Sigmoid colon (tissue), 7 donors: ENCODE measurements around the gene LIMD2. TPM values are rescaled to one million over a fixed set of nuclear protein-coding genes. Genes with fewer than 3 reads are reported as not detected.

Experiments
- DNase-seq: peaks from one replicate; pipeline ENCODE4 v3.0.0-alpha.2; 2019
- H3K27ac ChIP-seq, 4 donors: fragments of 200-600 bp; sonication (generic); one replicate each; pipeline ENCODE4 v1.5.1; 2016 to 2019; ENCODE audit warnings: mild to moderate bottlenecking in 1 of 4
- H3K27me3 ChIP-seq, 3 donors: fragments of 200-600 bp; sonication (generic); one replicate each; pipeline ENCODE4 v1.5.1; 2019; ENCODE audit warnings: mild to moderate bottlenecking in 1 of 3
- H3K36me3 ChIP-seq, 4 donors: fragments of 200-600 bp; sonication (generic); one replicate each; pipeline ENCODE4 v1.5.1; 2016 to 2019
- H3K4me1 ChIP-seq, 4 donors: fragments of 200-600 bp; sonication (generic); one replicate each; pipeline ENCODE4 v1.5.1; 2017 to 2019
- H3K4me3 ChIP-seq, 4 donors: fragments of 200-600 bp; sonication (generic); one replicate each; pipeline ENCODE4 v1.5.1; 2017 to 2019; ENCODE audit warnings: mild to moderate bottlenecking in 2 of 4, moderate library complexity in 1 of 4
- H3K9me3 ChIP-seq, 4 donors: fragments of 200-600 bp in 3 of 4; sonication (generic) in 3 of 4; one replicate each; pipeline versions ENCODE4 v1.5.1 to v1.6.1; 2013 to 2019
- EP300 ChIP-seq, 4 donors: sonication (generic); formaldehyde crosslinking; IDR thresholded peaks; one replicate each; pipeline ENCODE4 v1.6.1; 2017; ENCODE audit warnings: antibody characterized with exemption in 4 of 4
- POLR2A ChIP-seq, 2 donors: fragments of 450-650 bp; IDR thresholded peaks; one replicate each; pipeline ENCODE4 v1.6.1; 2016; ENCODE audit warnings: antibody characterized with exemption in 2 of 2, mild to moderate bottlenecking in 2 of 2, moderate library complexity in 2 of 2
- POLR2AphosphoS5 ChIP-seq, 4 donors: sonication (generic); formaldehyde crosslinking; IDR thresholded peaks; one replicate each; pipeline ENCODE4 v1.6.1; 2017; ENCODE audit warnings: antibody characterized with exemption in 4 of 4
- WGBS, 2 donors: extraction: QIAGEN DNeasy Blood & Tissue Kit; methylation state at CpG; one replicate each; pipeline ENCODE4 v1.1.7; 2013; 5-methylcytosine and 5-hydroxymethylcytosine counted together
- intact Hi-C: fragments of 100-400 bp; cut with DNase I; formaldehyde crosslinking; loops from one replicate; pipeline ENCODE4 v1.15.1; 2023
- polyA plus RNA-seq, 3 donors: library from polyadenylated mRNA; stranded (reverse); fragments of 200-250 nt; gene quantifications; one replicate each; pipeline ENCODE4 v1.2.3, GENCODE V29; 2013
- total RNA-seq, 4 donors: library from RNA; depleted of rRNA; stranded (reverse); fragments of >200 nt; gene quantifications; one replicate each; pipeline ENCODE4 v1.1.0, GENCODE V29; 2016
- TF ChIP-seq, protein P1 (sequence below), 4 experiments: fragments of 450-650 bp in 3 of 4; fragments of 200-600 bp in 1 of 4; IDR thresholded peaks; one replicate each; pipeline ENCODE4 v1.5.1; 2016 to 2019; ENCODE audit warnings: antibody characterized with exemption in 4 of 4, mild to moderate bottlenecking in 3 of 4, moderate library complexity in 2 of 4
- donor health status: healthy with polysubstance abuse.
- donor health status: Bipolar disorder and iron deficiency.
- donor health status: healthy.

LIMD2 gene
- total and polyA plus RNA-seq, 7 donors = 3.0 to 119 (median 7.5) TPM

DNA sequence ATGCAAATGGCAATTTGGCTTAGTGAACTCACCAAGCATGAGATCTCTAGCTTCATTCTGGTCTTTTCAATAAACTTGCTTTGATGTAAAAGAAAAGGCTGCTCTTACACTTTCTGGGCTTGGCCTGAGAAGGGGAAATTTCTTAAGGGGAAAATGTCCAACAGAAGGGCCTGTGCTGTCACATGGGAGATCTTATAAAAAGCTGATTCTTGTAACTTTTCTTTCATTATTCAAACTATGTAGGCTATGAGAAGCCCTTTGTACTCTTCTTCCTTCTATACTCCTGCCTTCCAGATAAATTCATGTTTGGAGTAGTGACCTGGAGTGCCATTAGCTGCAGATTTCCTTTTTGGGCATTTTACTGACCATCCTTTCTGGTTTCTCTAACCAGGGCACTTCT, 16.9 kb downstream of the LIMD2 start:
- H3K9me3 ChIP-seq = no peaks in the 10 kb centered on the region
- H3K4me1 ChIP-seq = peaks cover 0 to 66% (median 49%) of the 10 kb centered on the region in 4 donors
- H3K36me3 ChIP-seq = peaks cover 0 to 33% (median 12%) of the 10 kb centered on the region in 4 donors
- H3K27me3 ChIP-seq = no peaks in the 10 kb centered on the region
- no peak for DNase-seq
- peak overlapping the region in 3 of 4 donors; percentile 32 to 58 (median 43) for H3K27ac ChIP-seq
- H3K4me3 ChIP-seq = no peak overlapping the region
- intact Hi-C loops = no loop called here
- TF ChIP-seq POLR2AphosphoS5 (IDR thresholded peaks at IDR 0.05) (no peak), POLR2A (IDR thresholded peaks at IDR 0.05) (no peak), EP300 (IDR thresholded peaks at IDR 0.05) (no peak)
- TF ChIP-seq, protein P1, sequence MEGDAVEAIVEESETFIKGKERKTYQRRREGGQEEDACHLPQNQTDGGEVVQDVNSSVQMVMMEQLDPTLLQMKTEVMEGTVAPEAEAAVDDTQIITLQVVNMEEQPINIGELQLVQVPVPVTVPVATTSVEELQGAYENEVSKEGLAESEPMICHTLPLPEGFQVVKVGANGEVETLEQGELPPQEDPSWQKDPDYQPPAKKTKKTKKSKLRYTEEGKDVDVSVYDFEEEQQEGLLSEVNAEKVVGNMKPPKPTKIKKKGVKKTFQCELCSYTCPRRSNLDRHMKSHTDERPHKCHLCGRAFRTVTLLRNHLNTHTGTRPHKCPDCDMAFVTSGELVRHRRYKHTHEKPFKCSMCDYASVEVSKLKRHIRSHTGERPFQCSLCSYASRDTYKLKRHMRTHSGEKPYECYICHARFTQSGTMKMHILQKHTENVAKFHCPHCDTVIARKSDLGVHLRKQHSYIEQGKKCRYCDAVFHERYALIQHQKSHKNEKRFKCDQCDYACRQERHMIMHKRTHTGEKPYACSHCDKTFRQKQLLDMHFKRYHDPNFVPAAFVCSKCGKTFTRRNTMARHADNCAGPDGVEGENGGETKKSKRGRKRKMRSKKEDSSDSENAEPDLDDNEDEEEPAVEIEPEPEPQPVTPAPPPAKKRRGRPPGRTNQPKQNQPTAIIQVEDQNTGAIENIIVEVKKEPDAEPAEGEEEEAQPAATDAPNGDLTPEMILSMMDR (IDR thresholded peaks at IDR 0.05) = no peak

DNA sequence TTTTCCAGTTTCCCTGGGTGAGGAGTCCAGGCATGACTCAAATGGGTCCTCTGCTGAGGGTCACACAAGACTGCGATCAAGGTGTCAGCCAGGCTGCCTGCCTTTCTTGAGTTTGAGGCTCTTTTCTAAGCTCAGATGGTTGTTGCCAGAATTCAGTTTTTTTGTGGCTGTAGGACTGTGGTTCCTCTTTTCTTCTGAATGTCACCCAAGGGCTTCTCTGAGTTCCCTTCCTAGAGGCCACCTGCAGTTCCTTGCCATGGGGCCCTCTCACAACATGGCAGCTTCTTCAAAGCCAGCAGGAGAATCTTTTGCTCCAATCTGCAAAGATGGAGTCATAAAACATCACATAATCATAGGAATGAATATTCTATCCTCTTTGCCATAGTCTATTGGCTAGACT, 17.5 kb downstream of the LIMD2 start:
- H3K4me1 ChIP-seq = peaks cover 0 to 69% (median 49%) of the 10 kb centered on the region in 4 donors
- no peak overlapping the region for H3K4me3 ChIP-seq
- H3K9me3 ChIP-seq = no peaks in the 10 kb centered on the region
- TF ChIP-seq POLR2AphosphoS5 (IDR thresholded peaks at IDR 0.05) = no peak
- TF ChIP-seq EP300 (IDR thresholded peaks at IDR 0.05) = no peak
- TF ChIP-seq, protein P1 (IDR thresholded peaks at IDR 0.05) = no peak
- no peak for TF ChIP-seq POLR2A (IDR thresholded peaks at IDR 0.05)
- H3K36me3 ChIP-seq = peaks cover 0 to 33% (median 12%) of the 10 kb centered on the region in 4 donors
- intact Hi-C loops = no loop called here
- 97 to 100% methylated on average over 1 of the region's 1 CpG for WGBS, 2 donors
- no peak for DNase-seq
- H3K27me3 ChIP-seq = no peaks in the 10 kb centered on the region
- peak overlapping the region in 2 of 4 donors; percentile 43 to 58 for H3K27ac ChIP-seq

DNA sequence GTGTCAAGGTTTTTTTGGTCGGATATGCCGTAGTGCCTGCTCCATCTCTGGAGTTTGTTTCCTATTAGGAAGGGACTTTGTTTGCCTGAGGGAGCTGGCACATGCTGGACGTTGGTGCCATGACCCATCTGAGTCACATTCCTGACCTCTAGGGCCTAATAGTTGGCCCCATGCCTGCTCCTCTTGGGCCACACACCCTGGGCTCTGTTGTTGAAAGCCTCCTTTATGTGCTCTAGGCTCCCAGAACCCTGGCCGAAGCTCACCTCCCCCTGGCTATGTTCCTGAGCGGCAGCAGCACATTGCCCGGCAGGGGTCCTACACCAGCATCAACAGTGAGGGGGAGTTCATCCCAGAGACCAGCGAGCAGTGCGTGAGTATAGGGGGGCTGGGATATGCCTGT, 18.4 kb downstream of the LIMD2 start:
- TF ChIP-seq EP300 (IDR thresholded peaks at IDR 0.05) (no peak), POLR2AphosphoS5 (IDR thresholded peaks at IDR 0.05) (peak in 3 of 4 donors; percentile 6 to 39 (median 38))
- intact Hi-C loops = no loop called here
- peak overlapping the region in 3 of 4 donors; percentile 43 to 58 (median 45) for H3K27ac ChIP-seq
- DNase-seq = no peak
- no peaks in the 10 kb centered on the region for H3K27me3 ChIP-seq
- 88 to 91% methylated on average over 8 of the region's 8 CpGs for WGBS, 2 donors
- H3K4me1 ChIP-seq = peaks cover 0 to 75% (median 52%) of the 10 kb centered on the region in 4 donors
- H3K36me3 ChIP-seq = peaks cover 0 to 38% (median 12%) of the 10 kb centered on the region in 4 donors
- no peak overlapping the region for H3K4me3 ChIP-seq
- H3K9me3 ChIP-seq = no peaks in the 10 kb centered on the region

DNA sequence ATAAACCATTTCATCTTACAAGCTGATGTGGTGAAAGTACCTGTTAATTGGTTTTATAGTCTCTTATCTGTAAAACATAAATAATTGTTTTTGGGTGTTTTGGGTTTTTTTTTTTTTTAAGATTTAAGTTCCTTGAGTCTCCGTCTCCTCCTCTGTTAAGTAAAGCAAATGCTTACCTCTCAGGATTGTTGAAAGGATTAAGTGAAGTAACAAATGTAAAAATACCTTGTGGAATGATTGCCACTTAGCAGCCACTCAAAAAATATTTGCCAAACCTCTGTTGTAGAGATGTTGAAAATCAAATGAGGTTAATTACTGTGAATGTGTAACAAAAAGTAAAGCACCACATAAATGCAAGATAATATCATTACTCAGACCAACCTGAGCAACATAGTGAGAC, 19.2 kb downstream of the LIMD2 start:
- intact Hi-C loops = no loop called here
- TF ChIP-seq, protein P1 (IDR thresholded peaks at IDR 0.05) = no peak
- TF ChIP-seq EP300 (IDR thresholded peaks at IDR 0.05) = no peak
- no peak for TF ChIP-seq POLR2AphosphoS5 (IDR thresholded peaks at IDR 0.05)
- no peak for TF ChIP-seq POLR2A (IDR thresholded peaks at IDR 0.05)
- H3K36me3 ChIP-seq = peaks cover 0 to 38% (median 12%) of the 10 kb centered on the region in 4 donors
- H3K27ac ChIP-seq = peak overlapping the region in 1 of 4 donors; percentile 58
- 90 to 97% methylated on average over 1 of the region's 1 CpG for WGBS, 2 donors
- DNase-seq = no peak
- H3K4me3 ChIP-seq = no peak overlapping the region
- no peaks in the 10 kb centered on the region for H3K27me3 ChIP-seq
- H3K9me3 ChIP-seq = no peaks in the 10 kb centered on the region
- H3K4me1 ChIP-seq = peaks cover 0 to 75% (median 54%) of the 10 kb centered on the region in 4 donors

DNA sequence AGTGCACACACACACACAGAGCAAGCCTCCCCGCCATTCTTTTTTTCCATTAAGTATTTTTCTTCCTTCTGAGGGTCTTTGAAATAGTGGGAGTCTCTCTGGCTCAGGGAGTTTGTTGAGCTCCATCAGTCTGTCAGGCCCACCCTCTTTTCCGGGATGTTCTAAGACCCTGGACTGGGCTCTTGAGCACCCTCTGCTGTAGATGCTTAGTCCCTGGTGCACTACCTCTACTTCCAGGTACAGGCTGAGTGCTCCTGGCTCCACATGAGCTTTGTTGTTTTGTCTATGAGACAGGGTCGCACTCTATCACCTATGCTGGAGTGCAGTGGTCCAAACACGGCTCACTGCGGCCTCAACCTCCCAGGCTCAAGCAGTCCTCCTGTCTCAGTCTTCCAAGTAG, 20.7 kb downstream of the LIMD2 start:
- TF ChIP-seq EP300 (IDR thresholded peaks at IDR 0.05) = no peak
- no peak for TF ChIP-seq POLR2AphosphoS5 (IDR thresholded peaks at IDR 0.05)
- no peak for TF ChIP-seq POLR2A (IDR thresholded peaks at IDR 0.05)
- TF ChIP-seq, protein P1 (IDR thresholded peaks at IDR 0.05) = no peak
- intact Hi-C loops = no loop called here
- 95 to 98% methylated on average over 5 of the region's 5 CpGs for WGBS, 2 donors
- no peak overlapping the region for H3K4me3 ChIP-seq
- no peak overlapping the region for H3K27ac ChIP-seq
- no peaks in the 10 kb centered on the region for H3K27me3 ChIP-seq
- peaks cover 0 to 74% (median 54%) of the 10 kb centered on the region in 4 donors for H3K4me1 ChIP-seq
- peaks cover 0 to 39% (median 12%) of the 10 kb centered on the region in 4 donors for H3K36me3 ChIP-seq
- DNase-seq = no peak
- H3K9me3 ChIP-seq = no peaks in the 10 kb centered on the region
